Measurements from ENCODE around the gene ARHGAP42.

Gene ARHGAP42

DNA sequence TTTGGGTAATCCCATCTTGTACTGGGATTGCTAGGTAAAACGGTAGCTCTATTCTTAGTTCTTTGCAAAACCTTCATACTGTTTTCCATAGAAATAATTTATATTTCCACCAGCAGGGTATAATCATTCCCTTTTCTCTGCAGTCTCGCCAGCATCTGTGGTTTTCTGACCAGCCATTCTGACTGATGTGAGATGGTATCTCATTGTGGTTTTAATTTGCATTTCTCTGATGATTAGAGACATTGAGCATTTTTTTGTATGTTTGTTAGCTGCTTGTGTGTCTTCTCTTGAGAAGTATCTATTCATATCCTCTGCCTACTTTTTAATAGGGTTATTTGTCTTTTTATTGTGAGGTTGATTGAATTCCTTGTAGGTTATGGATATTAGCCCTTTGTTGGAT lies 221.7 kb downstream of the ARHGAP42 start:
- Histone ChIP-seq H3K79me2 (ENCODE audit: control insufficient read depth, low read length) (no peaks in the 10 kb centered on the region), H3K4me1 (ENCODE audit: control insufficient read depth, low read length) (peaks cover 43% of the 10 kb centered on the region), H3K9me2 (replicated peaks; ENCODE audit: control insufficient read depth, low read length) (no peaks in the 10 kb centered on the region), H3K27ac (ENCODE audit: low read depth, low read length) (peak overlapping the region; percentile 90), H3K9me3 (ENCODE audit: control insufficient read depth, insufficient read depth, low read length) (no peaks in the 10 kb centered on the region), H3K4me3 (ENCODE audit: low read length) (peak overlapping the region; percentile 9), H3K27me3 (ENCODE audit: control insufficient read depth, low read length) (no peaks in the 10 kb centered on the region), H3K36me3 (ENCODE audit: control insufficient read depth, low read length) (no peaks in the 10 kb centered on the region), H3F3A (ENCODE audit: control insufficient read depth, insufficient read depth) (no peaks in the 10 kb centered on the region), H4K20me1 (ENCODE audit: control insufficient read depth, insufficient read depth, low read depth, low read length) (no peaks in the 10 kb centered on the region), H3K4me2 (ENCODE audit: low read length) (peak overlapping the region; percentile 67)
- no peak for TF ChIP-seq EZH2phosphoT487 (IDR thresholded peaks at IDR 0.05; ENCODE audit: borderline replicate concordance, low read length)
- TF ChIP-seq, protein P1, sequence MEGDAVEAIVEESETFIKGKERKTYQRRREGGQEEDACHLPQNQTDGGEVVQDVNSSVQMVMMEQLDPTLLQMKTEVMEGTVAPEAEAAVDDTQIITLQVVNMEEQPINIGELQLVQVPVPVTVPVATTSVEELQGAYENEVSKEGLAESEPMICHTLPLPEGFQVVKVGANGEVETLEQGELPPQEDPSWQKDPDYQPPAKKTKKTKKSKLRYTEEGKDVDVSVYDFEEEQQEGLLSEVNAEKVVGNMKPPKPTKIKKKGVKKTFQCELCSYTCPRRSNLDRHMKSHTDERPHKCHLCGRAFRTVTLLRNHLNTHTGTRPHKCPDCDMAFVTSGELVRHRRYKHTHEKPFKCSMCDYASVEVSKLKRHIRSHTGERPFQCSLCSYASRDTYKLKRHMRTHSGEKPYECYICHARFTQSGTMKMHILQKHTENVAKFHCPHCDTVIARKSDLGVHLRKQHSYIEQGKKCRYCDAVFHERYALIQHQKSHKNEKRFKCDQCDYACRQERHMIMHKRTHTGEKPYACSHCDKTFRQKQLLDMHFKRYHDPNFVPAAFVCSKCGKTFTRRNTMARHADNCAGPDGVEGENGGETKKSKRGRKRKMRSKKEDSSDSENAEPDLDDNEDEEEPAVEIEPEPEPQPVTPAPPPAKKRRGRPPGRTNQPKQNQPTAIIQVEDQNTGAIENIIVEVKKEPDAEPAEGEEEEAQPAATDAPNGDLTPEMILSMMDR (IDR thresholded peaks at IDR 0.05; ENCODE audit: low read depth, low read length, poor library complexity, severe bottlenecking): no peak

DNA sequence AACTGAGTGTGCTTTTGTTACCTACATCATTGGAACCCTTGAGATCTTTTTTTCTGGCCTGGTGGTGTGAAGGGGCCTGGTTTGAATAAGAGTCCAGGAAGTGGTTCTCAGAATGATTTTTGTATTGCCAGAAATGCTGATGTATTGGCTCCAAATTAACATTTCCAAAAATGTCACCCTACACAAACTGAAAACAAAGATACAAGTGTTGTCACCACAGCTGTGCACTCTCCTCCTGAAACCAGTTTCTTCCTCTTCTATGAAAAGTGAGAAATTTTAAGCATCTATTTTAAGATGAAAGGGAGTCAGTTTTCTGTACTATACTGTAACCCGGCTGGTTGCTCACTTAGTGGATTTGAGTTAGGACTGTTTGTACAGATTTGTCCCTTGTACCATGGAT lies 223.7 kb downstream of the ARHGAP42 start:
- no peaks in the 10 kb centered on the region for H3F3A ChIP-seq (ENCODE audit: control insufficient read depth, insufficient read depth)
- no peaks in the 10 kb centered on the region for H4K20me1 ChIP-seq (ENCODE audit: control insufficient read depth, insufficient read depth, low read depth, low read length)
- H3K36me3 ChIP-seq (ENCODE audit: control insufficient read depth, low read length): no peaks in the 10 kb centered on the region
- peak overlapping the region; percentile 67 for H3K4me2 ChIP-seq (ENCODE audit: low read length)
- H3K9me2 ChIP-seq (replicated peaks; ENCODE audit: control insufficient read depth, low read length): no peaks in the 10 kb centered on the region
- H3K4me1 ChIP-seq (ENCODE audit: control insufficient read depth, low read length): peaks cover 43% of the 10 kb centered on the region
- H3K4me3 ChIP-seq (ENCODE audit: low read length): peak overlapping the region; percentile 44
- no peaks in the 10 kb centered on the region for H3K27me3 ChIP-seq (ENCODE audit: control insufficient read depth, low read length)
- TF ChIP-seq, protein P1 (IDR thresholded peaks at IDR 0.05; ENCODE audit: low read depth, low read length, poor library complexity, severe bottlenecking): no peak
- no peak for TF ChIP-seq EZH2phosphoT487 (IDR thresholded peaks at IDR 0.05; ENCODE audit: borderline replicate concordance, low read length)
- H3K9me3 ChIP-seq (ENCODE audit: control insufficient read depth, insufficient read depth, low read length): no peaks in the 10 kb centered on the region
- H3K79me2 ChIP-seq (ENCODE audit: control insufficient read depth, low read length): no peaks in the 10 kb centered on the region
- H3K27ac ChIP-seq (ENCODE audit: low read depth, low read length): peak overlapping the region; percentile 90

DNA sequence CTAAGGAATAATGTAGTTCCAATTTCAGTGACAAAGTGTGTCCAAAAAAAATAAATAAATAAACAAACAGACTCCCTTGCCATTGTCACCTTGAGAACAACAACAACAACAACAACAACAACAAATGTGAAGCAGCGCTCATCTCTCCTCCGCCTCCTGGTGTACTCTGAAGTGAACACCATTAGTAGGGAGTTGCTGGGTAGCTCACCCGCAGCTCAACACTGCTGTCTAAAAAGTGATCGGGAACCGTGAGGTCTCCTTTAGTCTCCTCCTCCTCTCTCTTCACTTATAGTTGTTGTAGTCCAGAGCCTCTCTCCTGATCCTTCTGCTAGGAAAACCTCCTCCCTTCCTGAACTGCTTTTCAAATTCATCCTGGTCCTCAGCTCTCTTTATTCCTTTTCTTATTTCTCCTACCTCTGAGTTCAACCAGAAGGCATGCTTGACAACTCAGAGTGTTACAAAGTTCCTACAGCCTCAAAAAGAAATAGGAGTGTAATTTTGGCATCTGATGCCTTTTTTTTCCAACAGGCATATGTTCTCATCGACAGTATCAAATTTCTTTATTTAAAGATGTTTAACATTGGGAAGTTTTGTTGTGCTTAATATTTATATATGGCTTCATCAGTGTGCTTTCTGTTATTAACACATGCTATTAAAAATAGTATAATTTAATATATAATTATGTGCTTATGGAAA lies 227.5 kb downstream of the ARHGAP42 start:
- no peaks in the 10 kb centered on the region for H3K79me2 ChIP-seq (ENCODE audit: control insufficient read depth, low read length)
- no peaks in the 10 kb centered on the region for H3F3A ChIP-seq (ENCODE audit: control insufficient read depth, insufficient read depth)
- H3K36me3 ChIP-seq (ENCODE audit: control insufficient read depth, low read length): no peaks in the 10 kb centered on the region
- no peaks in the 10 kb centered on the region for H3K9me3 ChIP-seq (ENCODE audit: control insufficient read depth, insufficient read depth, low read length)
- H3K27me3 ChIP-seq (ENCODE audit: control insufficient read depth, low read length): no peaks in the 10 kb centered on the region
- H3K4me3 ChIP-seq (ENCODE audit: low read length): no peak overlapping the region
- TF ChIP-seq EZH2phosphoT487 (IDR thresholded peaks at IDR 0.05; ENCODE audit: borderline replicate concordance, low read length): no peak
- TF ChIP-seq, protein P1 (IDR thresholded peaks at IDR 0.05; ENCODE audit: low read depth, low read length, poor library complexity, severe bottlenecking): no peak
- H3K4me2 ChIP-seq (ENCODE audit: low read length): no peak overlapping the region
- no peaks in the 10 kb centered on the region for H4K20me1 ChIP-seq (ENCODE audit: control insufficient read depth, insufficient read depth, low read depth, low read length)
- H3K27ac ChIP-seq (ENCODE audit: low read depth, low read length): no peak overlapping the region
- no peaks in the 10 kb centered on the region for H3K9me2 ChIP-seq (replicated peaks; ENCODE audit: control insufficient read depth, low read length)
- H3K4me1 ChIP-seq (ENCODE audit: control insufficient read depth, low read length): peaks cover 28% of the 10 kb centered on the region
